GM23248 (cell line): Measurements from ENCODE around the gene OR1M1.

Experiments used
- EZH2 ChIP-seq: fragments of 200-600 bp; sonication (generic); IDR thresholded peaks from 2 replicates; pipeline ENCODE4 v1.6.1; 2018; ENCODE audit warnings: antibody characterized with exemption, mild to moderate bottlenecking; ENCODE audit not compliant: insufficient read depth, poor library complexity, severe bottlenecking
- EZH2phosphoT487 ChIP-seq: fragments of 200-600 bp; sonication (generic); IDR thresholded peaks from 2 replicates; pipeline ENCODE4 v1.6.1; 2018; ENCODE audit warnings: antibody characterized with exemption, moderate library complexity, mild to moderate bottlenecking, low read depth; ENCODE audit not compliant: insufficient read depth

GRCh38 chr19:9139609-9140158 is 52.8 kb downstream of the OR1M1 start:
- TF ChIP-seq EZH2: no peak
- TF ChIP-seq EZH2phosphoT487: no peak
